HL-60 (cell line): ENCODE results near the gene SAMSN1.

Source experiments
- DNase-seq, 2 experiments: peaks; one replicate each; pipeline ENCODE4 v3.0.0-alpha.2; 2010 to 2020; ENCODE audit warnings: low read depth in 1 of 2, low spot score in 1 of 2
- H3K27ac ChIP-seq: fragments of 250-450 bp; sonication (Bioruptor Pico); replicated peaks from 2 replicates; pipeline ENCODE4 v1.5.1; 2020; ENCODE audit warnings: mild to moderate bottlenecking, moderate library complexity
- H3K27me3 ChIP-seq: fragments of 250-450 bp; sonication (Bioruptor Pico); 2 replicates; pipeline ENCODE4 v1.5.1; 2021; ENCODE audit warnings: mild to moderate bottlenecking, moderate library complexity; ENCODE audit not compliant: insufficient read depth, poor library complexity, severe bottlenecking
- H3K4me3 ChIP-seq: replicated peaks from 2 replicates; pipeline ENCODE4 v1.5.1; 2011; ENCODE audit warnings: mild to moderate bottlenecking, control low read depth, low read length; ENCODE audit not compliant: insufficient read depth
- CTCF ChIP-seq: IDR thresholded peaks from one replicate; pipeline ENCODE4 v1.5.1; 2011; ENCODE audit warnings: low read length, control low read depth, inconsistent platforms; ENCODE audit not compliant: insufficient read depth
- GABPA ChIP-seq: IDR thresholded peaks from 2 replicates; pipeline ENCODE4 v1.6.1; 2012; ENCODE audit warnings: low read depth
- POLR2AphosphoS5 ChIP-seq: IDR thresholded peaks from 2 replicates; pipeline ENCODE4 v1.6.1; 2012; ENCODE audit warnings: low read depth
- REST ChIP-seq: IDR thresholded peaks from 2 replicates; pipeline ENCODE4 v1.6.1; 2012; ENCODE audit warnings: low read depth; ENCODE audit not compliant: insufficient replicate concordance
- SPI1 ChIP-seq: IDR thresholded peaks from 2 replicates; pipeline ENCODE4 v1.6.1; 2012; ENCODE audit warnings: low read depth, mild to moderate bottlenecking, borderline replicate concordance

Gene SAMSN1

GRCh38 chr21:14530592-14530991 lies 15.5 kb downstream of the SAMSN1 start:
- TF ChIP-seq CTCF (no peak), SPI1 (peak; percentile 67), POLR2AphosphoS5 (no peak), GABPA (no peak), REST (no peak)
- no peak overlapping the region for H3K27ac ChIP-seq
- H3K4me3 ChIP-seq, result no peak overlapping the region
- DNase-seq, result no peak
- no peaks in the 10 kb centered on the region for H3K27me3 ChIP-seq

- no peak for TF ChIP-seq REST
- TF ChIP-seq GABPA, result no peak
- no peak for TF ChIP-seq SPI1
- TF ChIP-seq CTCF, result no peak
- no peak for TF ChIP-seq POLR2AphosphoS5
These were observed 17.3 kb downstream of the SAMSN1 start for GRCh38 chr21:14528815-14529214.

GRCh38 chr21:14527696-14528652 lies 18.1 kb downstream of the SAMSN1 start:
- DNase-seq, result peak in 1 of 2 experiments; percentile 56

More at GRCh38 chr21:14528815-14529214, 17.3 kb downstream of the SAMSN1 start:
- H3K27ac ChIP-seq, result peak overlapping the region; percentile 69
- H3K27me3 ChIP-seq, result no peaks in the 10 kb centered on the region
- no peak for DNase-seq
- no peak overlapping the region for H3K4me3 ChIP-seq

More at GRCh38 chr21:14527696-14528652, 18.1 kb downstream of the SAMSN1 start:
- Histone ChIP-seq H3K4me3 (no peak overlapping the region; the same call in 1 of the 2 replicates), H3K27me3 (no peaks in the 10 kb centered on the region), H3K27ac (peak overlapping the region; percentile 69)
- TF ChIP-seq CTCF (no peak), SPI1 (peak; percentile 12; the same call in 1 of the 2 replicates), REST (no peak), POLR2AphosphoS5 (no peak)
